GM21786 (cell line): ENCODE measurements around the gene TWIST2.

Experiments used
- ATAC-seq: cut with Tn5 transposase; IDR thresholded peaks from one replicate; pipeline ENCODE4 v1.9.1; 2021; ENCODE audit not compliant: unreplicated experiment

TWIST2 gene

DNA sequence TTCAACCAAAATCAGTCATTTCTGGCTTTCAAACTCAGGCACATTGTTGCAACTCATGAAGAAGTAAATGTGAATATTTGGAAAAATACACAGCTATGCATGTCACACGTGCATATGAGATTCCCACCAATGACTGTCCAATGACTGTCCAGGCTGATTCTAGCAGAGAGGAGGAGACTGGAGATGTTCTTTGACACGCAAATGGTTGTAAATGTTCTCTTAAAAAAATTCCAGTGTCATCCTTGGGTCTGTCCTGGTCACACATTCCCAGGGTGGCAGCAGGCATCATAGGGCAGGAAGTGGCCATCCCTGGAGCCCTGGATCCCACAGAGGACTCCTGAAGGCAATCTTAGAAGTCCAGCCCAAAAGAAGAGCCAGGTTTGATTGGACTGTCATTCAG, 40.9 kb downstream of the TWIST2 start:
- no peak for ATAC-seq

DNA sequence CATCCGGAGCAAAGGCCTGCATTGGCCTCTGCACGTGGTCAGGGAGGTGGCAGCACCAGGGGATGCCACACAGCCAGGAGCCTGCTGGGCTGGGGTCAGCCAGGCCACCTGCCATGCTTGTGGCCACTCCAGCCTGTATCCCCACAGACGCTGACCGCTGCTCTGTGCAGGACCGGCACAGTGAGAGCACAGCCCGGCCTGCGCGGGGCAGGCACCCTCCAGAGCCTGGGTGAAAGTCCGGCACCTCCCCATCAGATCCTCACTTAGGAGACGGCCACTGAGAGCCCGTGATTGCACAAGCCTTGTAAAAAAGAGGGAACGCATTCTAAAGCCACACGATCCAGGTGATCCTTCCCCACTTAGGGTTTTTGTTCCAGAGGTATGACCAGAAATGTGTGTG, 42.2 kb downstream of the TWIST2 start:
- no peak for ATAC-seq

DNA sequence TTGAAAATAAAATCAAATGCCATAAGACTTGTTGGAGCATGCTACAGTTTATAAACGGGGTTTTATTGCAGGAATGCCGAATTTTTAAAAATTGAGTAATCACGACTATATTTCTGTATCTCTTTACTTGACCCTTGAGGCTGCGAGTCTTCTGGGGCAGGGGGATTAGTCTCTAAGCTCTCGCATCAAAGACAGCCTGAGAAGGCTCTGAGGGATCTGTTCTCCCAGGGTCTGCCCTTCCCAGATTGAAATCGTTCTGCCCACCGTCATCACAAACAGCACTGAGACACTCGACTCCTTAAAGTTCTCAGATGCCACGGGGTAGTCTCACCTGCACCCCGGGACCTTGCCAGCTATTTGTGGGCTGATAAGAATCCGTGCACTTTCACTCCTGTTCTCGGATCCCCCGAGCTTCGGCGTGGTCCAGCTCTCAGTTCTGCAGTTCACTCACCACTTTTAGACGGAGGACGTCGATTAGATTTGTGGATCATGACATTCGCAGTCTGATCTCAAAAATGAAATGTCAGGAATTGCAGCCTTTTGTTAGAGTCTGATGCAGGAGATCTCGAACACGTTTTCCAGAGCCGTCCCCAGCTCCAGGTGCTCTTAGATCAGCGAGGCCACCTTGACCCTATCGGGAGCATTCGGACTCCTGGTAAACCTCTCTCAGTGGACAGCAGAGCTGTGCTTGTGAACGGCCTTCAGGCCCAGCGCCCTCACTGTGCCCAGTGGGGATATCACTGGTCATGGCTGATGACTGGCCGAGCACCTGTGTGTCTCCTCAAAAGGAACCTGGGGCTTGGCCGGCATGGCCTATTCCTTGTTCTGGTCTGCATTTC, 43.0 kb downstream of the TWIST2 start:
- ATAC-seq: no peak

DNA sequence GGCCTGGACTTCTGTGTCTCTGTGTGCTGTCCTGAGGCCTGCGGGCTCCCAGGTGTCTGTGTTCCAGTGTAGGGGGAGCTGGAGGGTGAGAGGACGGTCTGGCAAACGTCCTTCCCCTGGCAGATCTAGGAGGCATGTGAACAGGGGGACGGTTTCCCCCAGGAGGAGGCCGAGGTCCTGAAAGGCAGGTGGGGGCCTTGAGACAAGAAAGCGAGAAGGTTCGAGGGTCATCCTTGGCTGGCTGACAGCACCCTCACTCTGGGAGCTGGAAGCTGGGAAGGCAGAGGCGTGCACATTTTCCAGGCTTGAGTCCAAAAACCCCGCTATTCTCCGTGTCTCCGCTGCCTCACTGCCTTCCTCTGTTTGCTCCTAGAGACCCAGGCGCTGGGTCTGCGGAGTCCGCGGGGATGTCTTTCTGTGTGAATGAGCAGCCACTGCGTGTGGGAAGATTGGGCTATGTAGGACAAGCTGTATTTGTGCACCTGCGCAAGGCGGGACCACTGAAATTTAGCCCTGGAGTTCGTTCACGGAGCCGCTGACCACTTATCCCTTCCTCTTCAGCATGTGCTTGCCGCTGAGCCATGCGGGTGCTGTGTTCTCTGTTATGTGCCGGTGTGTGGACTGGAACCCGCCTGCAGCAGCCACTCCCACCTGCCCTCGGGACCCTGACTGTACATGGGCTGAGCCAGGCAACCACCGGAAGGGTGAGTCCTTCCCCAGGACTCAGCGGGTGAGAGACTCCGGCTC, 43.7 kb downstream of the TWIST2 start:
- no peak for ATAC-seq

DNA sequence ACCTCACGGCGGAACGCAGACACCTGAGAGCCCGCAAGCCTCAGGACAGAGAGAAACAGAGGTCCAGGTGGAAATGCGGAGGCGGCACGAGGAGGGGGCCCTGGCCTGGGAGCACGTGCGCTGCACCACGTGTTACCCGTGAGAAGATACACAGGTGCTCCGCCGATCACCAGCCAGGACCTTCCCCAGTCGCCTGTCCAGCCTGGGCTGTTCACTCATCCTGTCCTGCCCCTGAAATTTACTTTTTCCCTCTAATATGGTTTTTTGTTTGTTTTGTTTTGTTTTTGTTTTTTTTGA, 44.3 kb downstream of the TWIST2 start:
- ATAC-seq: no peak

DNA sequence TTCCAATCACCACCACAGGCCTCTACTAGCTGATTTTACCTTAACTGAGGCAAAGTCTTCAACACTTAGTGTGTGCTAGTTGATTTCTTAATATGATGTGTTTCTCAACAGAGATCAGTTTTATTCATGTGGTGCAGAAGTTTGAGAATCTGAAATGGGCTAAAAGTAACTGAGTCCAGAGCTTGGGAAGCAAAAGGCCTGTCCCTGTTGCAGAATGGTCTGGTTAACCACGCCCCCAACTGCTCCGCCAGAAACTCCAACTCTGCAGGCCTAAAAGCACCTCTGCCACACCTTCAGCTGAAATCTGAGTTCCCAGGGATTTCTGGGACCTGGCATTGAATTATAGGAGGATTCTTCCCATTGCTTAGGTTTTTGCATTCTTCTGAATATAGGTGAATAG, 44.9 kb downstream of the TWIST2 start:
- no peak for ATAC-seq

DNA sequence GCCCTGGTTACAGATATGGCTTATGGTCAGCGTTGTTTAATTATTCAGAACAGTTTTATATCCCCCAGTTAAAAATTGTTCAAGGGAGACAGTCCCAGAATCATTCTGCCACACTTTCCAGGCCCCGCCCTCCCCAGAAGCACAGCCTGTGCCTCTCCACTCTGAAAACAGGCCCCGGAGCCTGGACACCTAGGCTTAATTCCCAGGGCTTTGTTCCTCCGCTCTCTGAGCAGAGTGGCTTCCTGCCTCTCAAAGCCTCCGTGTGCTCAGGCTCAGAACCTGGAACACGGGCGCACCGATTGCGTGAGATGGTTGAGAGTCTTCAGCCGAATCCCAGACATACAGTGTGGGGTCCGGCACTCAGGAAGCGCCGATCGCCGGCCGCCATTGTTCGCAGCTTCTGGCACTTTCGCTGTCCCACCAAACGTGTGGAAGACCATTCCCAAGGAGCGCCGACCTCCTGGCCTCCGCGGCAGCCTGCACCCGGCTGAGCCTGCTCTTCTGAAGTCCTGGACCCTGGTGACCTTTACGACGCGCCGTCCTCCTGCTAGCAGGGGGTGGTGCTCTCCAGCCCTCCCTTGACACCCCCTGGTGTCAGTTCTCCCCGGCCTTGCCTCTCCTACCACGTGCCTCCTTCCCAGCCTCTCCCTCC, 45.6 kb downstream of the TWIST2 start:
- no peak for ATAC-seq

DNA sequence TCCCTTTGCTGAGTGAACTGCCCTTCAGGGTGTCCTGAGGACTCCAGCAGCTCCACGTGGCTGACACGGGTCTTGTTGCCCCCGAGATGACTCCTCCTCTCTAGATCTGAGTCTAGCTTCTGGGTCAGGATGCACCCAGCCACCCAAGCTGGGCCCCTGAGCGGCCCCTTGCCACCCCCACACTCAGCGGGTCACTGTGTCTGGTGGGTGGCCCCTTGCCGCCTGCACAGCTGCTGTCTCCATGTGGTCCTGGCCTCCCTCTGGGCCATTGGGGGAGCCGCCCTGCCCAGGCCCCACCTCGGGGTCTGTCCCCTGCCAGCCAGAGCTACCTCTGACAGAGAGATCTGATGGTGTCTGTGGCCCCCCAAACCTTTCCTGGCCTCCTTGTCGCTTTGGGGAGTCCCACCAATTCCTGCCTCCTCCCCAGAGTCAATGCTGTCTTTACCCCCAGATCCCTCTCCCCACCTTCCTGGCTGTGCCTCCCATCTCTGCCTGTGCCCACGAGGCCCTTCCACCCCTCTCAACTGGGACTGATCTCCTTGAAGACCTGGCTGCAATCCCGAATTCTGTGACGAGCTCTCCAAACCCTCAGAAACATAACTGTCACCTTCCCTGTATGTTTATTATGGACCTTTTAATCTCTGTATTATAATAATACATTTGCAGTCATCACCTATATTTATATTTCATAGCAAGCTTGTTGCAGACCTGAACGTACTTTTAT, 46.5 kb downstream of the TWIST2 start:
- ATAC-seq: no peak

DNA sequence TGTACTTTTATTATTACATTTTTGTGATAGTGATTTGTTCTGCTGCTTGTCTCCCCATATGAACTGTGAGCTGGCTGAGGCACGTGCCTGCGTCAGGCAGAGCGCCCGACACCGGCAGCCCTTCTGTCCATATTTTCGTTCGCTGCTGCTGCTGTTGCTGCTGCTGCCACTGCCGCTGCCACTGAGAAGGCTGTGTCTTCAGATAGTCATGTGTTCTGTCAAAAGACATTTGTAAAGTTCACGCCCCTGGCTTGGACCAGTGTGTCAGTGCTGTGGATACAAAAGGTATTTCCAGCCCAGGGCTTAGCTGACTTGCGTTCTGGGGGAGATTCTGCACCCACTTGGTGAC, 47.0 kb downstream of the TWIST2 start:
- no peak for ATAC-seq

DNA sequence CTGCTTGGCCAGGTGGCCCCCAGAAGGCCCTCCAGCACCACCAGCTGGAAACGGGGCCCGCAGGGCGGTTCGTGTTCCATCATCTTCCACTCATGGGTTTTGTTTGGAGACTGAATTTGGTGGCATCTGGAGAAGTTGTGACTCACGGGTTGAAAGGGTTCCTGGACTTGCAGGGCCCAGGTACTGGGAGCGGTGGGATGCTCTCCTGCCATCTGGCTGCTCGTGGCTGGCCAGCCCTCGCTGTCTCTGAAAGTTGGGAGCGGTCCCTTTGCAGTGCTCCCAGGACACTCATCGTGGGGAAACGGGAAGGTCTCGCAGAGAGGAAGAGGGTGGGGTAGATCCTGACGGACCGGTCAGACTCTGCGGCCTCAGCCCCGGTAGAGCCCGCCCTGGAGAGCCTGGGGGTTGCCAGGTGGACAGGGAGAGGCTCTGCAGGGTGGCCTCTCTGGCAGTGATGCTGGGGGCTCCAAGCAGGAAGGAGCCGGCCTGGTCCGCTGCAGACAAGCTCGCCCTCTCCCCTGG, 47.5 kb downstream of the TWIST2 start:
- ATAC-seq: no peak

DNA sequence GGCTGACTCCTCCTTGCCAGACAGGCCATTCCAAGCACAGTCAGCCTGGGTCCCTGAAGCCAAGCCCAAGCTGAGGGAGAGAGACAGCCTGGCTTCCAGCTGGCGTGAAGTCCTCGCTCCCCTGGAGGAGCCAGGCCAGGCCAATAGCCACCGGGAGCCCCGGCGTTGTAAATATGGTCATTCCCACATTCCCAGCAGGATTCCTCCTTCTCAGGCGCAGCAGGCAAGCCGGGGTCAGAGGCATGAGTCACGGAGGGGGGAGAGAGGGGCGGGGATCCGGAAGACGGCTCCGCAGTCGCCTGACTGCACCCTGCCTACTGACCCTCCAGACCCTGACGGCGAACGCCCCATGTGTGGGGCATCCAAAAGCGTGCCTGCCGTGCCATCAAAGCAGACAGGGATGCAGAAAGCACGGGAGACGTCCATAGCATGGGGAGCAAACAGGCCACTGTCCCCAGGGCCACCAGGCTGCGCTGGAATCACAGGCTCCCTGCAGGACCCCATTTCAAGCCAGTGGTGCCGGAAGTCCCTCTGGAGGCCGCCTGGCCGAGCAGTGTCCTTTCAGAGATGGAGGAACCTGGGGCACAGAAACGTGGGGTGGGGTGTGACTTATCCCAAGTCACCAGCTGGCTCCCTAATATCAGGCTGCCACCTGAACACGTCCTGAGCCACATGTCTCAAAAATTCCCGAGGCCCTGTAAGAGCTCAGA, 48.2 kb downstream of the TWIST2 start:
- ATAC-seq: no peak

DNA sequence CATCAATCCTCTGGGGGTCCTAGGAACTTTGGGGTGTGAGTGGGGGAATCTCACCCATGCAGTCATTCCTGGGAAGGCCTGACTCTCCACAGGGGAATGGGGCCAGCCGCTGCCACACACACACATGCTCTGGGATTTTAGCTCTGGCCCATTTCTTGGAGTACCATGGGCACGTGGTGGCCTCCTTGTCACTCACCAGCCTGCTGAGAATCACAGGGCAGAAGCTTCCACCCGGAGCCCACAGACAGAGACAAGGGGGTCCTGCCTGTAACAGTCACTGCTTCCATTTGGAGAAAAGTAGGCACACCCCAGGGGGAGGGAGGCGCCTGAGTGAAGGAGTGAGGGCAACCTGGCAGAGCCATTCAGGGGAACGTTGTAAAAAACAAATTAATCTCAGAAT, 48.8 kb downstream of the TWIST2 start:
- ATAC-seq: no peak

DNA sequence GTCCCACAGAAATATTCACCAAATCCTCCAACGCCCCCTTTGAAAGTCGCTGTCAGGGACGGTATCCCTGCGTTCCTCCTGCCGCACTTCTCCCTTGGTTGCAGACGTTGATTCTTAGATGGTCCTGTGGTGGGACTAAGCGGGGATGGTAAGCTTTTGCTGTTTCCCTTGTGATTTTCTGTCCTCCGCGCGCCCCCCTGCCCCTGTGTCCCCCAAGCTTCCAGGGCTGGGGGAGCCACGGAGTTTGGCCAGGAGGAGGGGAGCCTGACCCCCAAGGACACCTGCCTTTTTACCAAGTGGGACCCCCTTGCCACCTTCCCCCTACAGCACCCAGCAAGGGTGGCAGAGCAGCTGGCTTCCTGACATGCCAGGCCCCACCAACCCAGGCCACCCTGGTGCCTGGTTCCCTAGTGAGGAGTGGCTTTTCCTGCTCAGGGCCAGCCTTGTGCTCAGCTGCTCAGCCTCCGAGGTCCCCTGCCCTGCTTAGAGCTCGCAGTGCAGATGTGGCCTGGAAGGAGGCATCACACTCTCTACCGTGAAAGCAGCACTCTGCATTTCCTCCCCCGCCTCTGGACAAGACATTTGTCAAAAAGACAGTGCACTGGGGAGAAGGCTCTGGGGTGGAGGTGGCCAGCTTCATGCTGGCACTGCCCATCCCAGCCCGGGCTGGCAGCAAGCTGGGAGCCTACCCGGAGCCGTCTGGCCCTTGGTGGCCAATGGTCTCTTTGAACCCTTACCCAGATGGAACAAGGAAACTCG, 49.4 kb downstream of the TWIST2 start:
- no peak for ATAC-seq

DNA sequence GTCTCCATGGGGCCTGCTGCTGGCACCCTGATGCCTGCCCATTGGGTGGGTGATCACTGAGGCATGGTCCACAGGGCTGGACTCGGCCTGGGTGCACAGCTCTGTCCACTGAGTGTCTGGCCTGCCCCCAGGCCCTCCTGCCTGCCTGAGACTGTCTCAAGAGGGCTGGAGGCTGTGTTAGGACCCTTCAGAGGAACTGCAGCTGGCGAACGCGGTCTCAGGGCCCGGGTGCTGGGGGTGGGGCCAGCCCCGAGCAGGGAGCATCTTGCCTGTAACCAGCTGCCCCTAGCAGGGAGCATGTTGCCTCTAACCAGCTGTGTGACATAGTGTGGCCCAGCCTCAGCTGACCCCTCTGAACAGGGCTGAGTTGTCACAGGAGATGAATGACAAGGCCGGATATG, 50.0 kb downstream of the TWIST2 start:
- ATAC-seq: no peak

DNA sequence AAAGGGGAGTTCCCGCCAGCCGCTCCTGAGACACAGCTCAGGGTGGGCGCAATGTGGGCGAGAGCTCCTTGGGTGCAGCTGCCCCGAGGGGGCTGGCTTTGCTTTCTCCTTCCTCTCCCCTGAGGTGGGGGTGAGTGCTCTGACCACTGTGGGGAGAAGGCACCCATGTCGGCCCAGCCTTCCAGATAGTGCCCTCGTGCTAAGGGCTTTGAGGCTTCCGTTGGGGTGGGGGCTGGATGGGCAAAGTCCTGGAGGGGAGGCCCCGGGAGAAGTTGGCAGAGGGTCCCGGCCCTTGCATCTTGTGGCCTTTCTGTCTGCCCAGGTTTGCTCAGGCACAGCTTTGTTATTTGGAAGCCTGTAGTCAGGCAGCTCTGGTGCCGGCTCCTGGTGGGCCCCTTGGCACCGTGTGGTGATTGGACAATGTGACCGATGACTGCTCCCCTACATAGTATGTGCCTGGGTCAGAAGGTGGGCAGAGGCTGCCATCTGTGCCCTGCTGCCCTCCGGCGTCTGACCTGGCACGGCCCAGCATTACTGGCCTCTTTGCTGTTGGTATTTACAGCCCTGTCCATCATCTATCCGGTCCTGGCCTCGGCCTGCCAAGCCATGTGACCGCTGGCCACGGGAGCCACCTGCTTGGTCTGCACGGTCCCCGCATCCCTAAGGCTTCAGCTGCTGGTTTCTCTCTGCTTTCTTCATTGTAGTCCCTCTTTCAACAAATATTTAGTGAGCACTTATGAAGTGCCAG, 50.8 kb downstream of the TWIST2 start:
- no peak for ATAC-seq

DNA sequence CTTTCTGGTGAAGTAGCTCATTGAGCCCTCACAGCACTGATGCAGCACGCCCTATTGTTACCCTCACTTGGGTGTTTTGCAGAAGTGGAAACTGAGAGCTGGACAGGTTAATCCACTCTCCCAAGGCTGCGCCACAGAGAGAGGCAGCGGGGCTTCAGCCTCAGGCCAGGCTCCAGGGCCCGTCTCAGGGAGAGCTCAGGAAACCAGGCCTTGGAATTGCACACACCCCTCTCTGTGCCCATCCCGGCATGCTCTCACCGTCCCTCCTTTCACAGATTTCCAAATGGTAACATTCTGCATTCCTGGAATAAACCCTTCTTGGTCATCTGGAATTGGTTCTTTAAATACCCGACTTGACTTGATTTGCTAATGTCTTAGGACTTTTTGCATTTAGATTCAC, 51.5 kb downstream of the TWIST2 start:
- ATAC-seq: no peak

DNA sequence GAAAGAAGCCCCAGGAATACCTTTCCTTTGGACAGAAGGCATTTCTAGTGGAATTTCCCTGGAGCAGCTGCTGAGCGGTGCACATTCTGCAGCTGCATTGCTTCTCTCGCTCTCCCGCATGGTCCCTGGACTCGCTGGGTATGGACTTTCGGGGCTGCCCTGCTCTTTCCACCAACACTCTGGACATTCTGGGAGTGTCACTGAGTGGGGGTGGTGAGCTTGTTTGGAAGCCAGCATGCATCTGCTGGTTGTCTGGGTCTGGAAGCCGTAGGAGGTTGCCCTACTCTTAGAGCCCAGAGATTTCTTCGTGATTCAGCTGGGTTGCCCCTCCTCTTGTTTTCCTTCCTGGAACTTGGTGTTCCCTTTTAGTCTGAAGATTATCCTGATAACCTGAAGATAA, 52.6 kb downstream of the TWIST2 start:
- ATAC-seq: no peak

DNA sequence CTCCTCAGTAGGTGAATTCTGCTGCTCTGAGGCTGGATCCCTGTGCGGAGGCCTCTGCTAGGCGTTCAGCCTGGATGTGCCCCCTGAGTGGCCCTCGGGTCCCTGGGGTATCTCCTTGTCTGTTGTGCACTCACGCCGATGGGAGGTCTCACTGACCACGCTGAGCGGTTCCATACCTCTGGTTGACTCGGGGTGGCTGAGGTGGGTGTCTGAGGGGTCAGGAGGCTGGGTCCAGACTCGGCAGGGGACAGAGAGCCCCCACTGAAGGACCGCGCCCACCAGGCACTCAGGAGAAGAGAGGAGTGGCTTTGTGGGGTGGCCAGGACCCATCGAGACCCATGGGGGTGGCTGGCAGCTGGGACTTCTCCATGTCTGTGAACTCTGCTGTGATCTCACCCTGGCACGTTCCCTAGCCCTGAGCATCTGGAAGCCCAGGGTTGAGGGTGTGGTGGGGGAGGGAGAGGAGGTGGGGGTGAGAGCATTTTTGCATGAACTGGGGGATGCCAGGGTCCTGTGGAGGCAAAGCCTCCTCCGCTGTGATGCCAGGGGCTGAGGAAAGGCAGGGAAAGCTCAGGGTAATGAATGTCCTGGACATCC, 53.7 kb downstream of the TWIST2 start:
- ATAC-seq: no peak

DNA sequence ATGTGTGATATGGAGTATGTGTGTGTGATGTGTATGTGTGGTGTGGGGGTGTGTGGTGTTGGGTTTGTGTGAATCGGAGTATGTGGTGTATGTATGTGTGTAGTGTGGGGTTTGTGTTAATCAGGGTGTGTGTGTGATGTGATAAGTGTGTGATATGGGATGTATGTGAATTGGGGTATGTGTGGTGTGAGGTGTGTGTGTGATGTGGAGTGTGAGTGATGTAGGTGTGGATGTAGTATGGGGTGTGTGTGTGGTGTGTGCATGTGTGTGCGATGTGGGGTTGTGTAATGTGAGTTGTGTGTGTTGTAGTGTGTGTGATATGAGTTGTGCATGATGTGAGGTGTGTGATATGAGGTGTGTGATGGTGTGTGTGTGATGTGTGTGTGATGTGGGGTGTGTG, 54.4 kb downstream of the TWIST2 start:
- no peak for ATAC-seq
